SK-N-MC (cell line): ENCODE measurements around the gene ZC2HC1C.

Experiments
- EZH2 ChIP-seq: fragments of 200-600 bp; sonication (generic); IDR thresholded peaks from one replicate; pipeline ENCODE4 v1.6.1; 2017; ENCODE audit warnings: antibody characterized with exemption
- FOXP2 ChIP-seq: optimal IDR thresholded peaks from 2 replicates; pipeline ENCODE3; 2011; ENCODE audit warnings: mild to moderate bottlenecking, moderate library complexity; ENCODE audit not compliant: insufficient read depth; ENCODE audit errors: extremely low read length, control extremely low read depth

- TF ChIP-seq EZH2 (no peak), FOXP2 (no peak)
Observed at GRCh38 chr14:75126679-75127473, 57.4 kb downstream of the ZC2HC1C start, which contains the start of gene NEK9.
